ENCODE measurements around the gene ARL3.
"Not testable (repeated sequence)": the region's sequence is repeated elsewhere in the genome, so short reads cannot be mapped to it uniquely, and the experiment has no call there.

The ARL3 gene

GRCh38 chr10:102713814-102714620, at the start of gene ARL3:
ARL3 (minus strand) TSS chr10:102714397; CDS start chr10:102714275, 122 bp downstream.
- peak; percentile 96 to 97 for DNase-seq
- Mint-ChIP-seq H3K4me3 (peak within 1 kb of the TSS; percentile 87 to 91), H3K4me1 (peaks cover 72% of the 10 kb centered on the region), H3K9me3 (no peaks in the 10 kb centered on the region), H3K27me3 (no peaks in the 10 kb centered on the region), H3K27ac (peak within 1 kb of the TSS; percentile 95 to 98)
- ATAC-seq: peak; percentile 92

- no peak for DNase-seq
- Mint-ChIP-seq H3K27ac (no peak overlapping the region), H3K4me1 (peaks cover 59% of the 10 kb centered on the region), H3K4me3 (no peak overlapping the region), H3K27me3 (no peaks in the 10 kb centered on the region), H3K9me3 (no peaks in the 10 kb centered on the region)
- ATAC-seq: no peak
Measured at GRCh38 chr10:102763037-102763607, 48.9 kb upstream of the ARL3 start.

- Mint-ChIP-seq H3K9me3 (no peaks in the 10 kb centered on the region), H3K4me1 (peaks cover 60% of the 10 kb centered on the region), H3K4me3 (no peak overlapping the region), H3K27ac (no peak overlapping the region), H3K27me3 (no peaks in the 10 kb centered on the region)
- DNase-seq (no peak), ATAC-seq (no peak)
Measured at GRCh38 chr10:102762401-102763015, 48.3 kb upstream of the ARL3 start.

GRCh38 chr10:102761981-102762380, 47.8 kb upstream of the ARL3 start:
- H3K4me1 Mint-ChIP-seq: peaks cover 59% of the 10 kb centered on the region
- no peaks in the 10 kb centered on the region for H3K27me3 Mint-ChIP-seq
- H3K27ac Mint-ChIP-seq: no peak overlapping the region
- no peaks in the 10 kb centered on the region for H3K9me3 Mint-ChIP-seq
- no peak for ATAC-seq
- no peak for DNase-seq
- no peak overlapping the region for H3K4me3 Mint-ChIP-seq

GRCh38 chr10:102759497-102760210, 45.5 kb upstream of the ARL3 start:
- no peak for DNase-seq
- H3K27ac Mint-ChIP-seq: peak overlapping the region in 1 of 2 donors; percentile 14
- no peaks in the 10 kb centered on the region for H3K9me3 Mint-ChIP-seq
- H3K4me1 Mint-ChIP-seq: peaks cover 43% of the 10 kb centered on the region
- no peak for ATAC-seq
- H3K27me3 Mint-ChIP-seq: no peaks in the 10 kb centered on the region
- H3K4me3 Mint-ChIP-seq: no peak overlapping the region

GRCh38 chr10:102758933-102759262, 44.7 kb upstream of the ARL3 start:
- not testable (repeated sequence) for DNase-seq, H3K9me3 Mint-ChIP-seq, H3K27me3 Mint-ChIP-seq, ATAC-seq, H3K27ac Mint-ChIP-seq
- H3K4me3 Mint-ChIP-seq: peak overlapping the region in 1 of 2 donors; percentile 36
- peaks cover 36% of the 10 kb centered on the region for H3K4me1 Mint-ChIP-seq

- Mint-ChIP-seq H3K9me3 (no peaks in the 10 kb centered on the region), H3K4me1 (peaks cover 39% of the 10 kb centered on the region), H3K4me3 (peak overlapping the region; percentile 13 to 36), H3K27me3 (no peaks in the 10 kb centered on the region), H3K27ac (no peak overlapping the region)
- ATAC-seq (no peak), DNase-seq (no peak)
Measured at GRCh38 chr10:102758240-102758932, 44.2 kb upstream of the ARL3 start.

GRCh38 chr10:102757323-102757722, 43.1 kb upstream of the ARL3 start:
- Mint-ChIP-seq H3K27me3 (no peaks in the 10 kb centered on the region), H3K4me1 (peaks cover 43% of the 10 kb centered on the region), H3K4me3 (no peak overlapping the region), H3K9me3 (no peaks in the 10 kb centered on the region), H3K27ac (no peak overlapping the region)
- ATAC-seq: no peak
- DNase-seq: no peak

GRCh38 chr10:102753718-102754117, 39.5 kb upstream of the ARL3 start:
- Mint-ChIP-seq H3K27ac (no peak overlapping the region), H3K9me3 (no peaks in the 10 kb centered on the region), H3K4me3 (no peak overlapping the region), H3K4me1 (peaks cover 50% of the 10 kb centered on the region), H3K27me3 (no peaks in the 10 kb centered on the region)
- ATAC-seq (no peak), DNase-seq (no peak)

- DNase-seq (no peak), ATAC-seq (peak; percentile 87)
- Mint-ChIP-seq H3K9me3 (no peaks in the 10 kb centered on the region), H3K27me3 (no peaks in the 10 kb centered on the region), H3K4me1 (peaks cover 50% of the 10 kb centered on the region), H3K4me3 (no peak overlapping the region), H3K27ac (no peak overlapping the region)
Measured at GRCh38 chr10:102752934-102753664, 38.9 kb upstream of the ARL3 start.

- DNase-seq (no peak), ATAC-seq (no peak)
- H3K9me3 Mint-ChIP-seq: no peaks in the 10 kb centered on the region
- H3K4me1 Mint-ChIP-seq: peaks cover 44% of the 10 kb centered on the region
- no peaks in the 10 kb centered on the region for H3K27me3 Mint-ChIP-seq
- no peak overlapping the region for H3K27ac Mint-ChIP-seq
- no peak overlapping the region for H3K4me3 Mint-ChIP-seq
Measured at GRCh38 chr10:102752266-102752930, 38.2 kb upstream of the ARL3 start.

GRCh38 chr10:102745157-102745556, 31.0 kb upstream of the ARL3 start:
- peaks cover 7% of the 10 kb centered on the region in 2 donors for H3K9me3 Mint-ChIP-seq
- H3K4me3 Mint-ChIP-seq: peak overlapping the region; percentile 83 to 87
- ATAC-seq (no peak), DNase-seq (no peak)
- no peak overlapping the region for H3K27ac Mint-ChIP-seq
- no peaks in the 10 kb centered on the region for H3K27me3 Mint-ChIP-seq
- H3K4me1 Mint-ChIP-seq: peaks cover 51% of the 10 kb centered on the region

GRCh38 chr10:102744374-102745051, 30.3 kb upstream of the ARL3 start:
- Mint-ChIP-seq H3K27me3 (no peaks in the 10 kb centered on the region), H3K27ac (peak overlapping the region; percentile 94 to 98), H3K4me3 (peak overlapping the region; percentile 83 to 87), H3K4me1 (peaks cover 51% of the 10 kb centered on the region), H3K9me3 (peaks cover 7% of the 10 kb centered on the region in 2 donors)
- DNase-seq: no peak
- peak; percentile 53 for ATAC-seq

All from stimulated activated naive CD8-positive, alpha-beta T cell treated with anti-CD3 and anti-CD28 coated beads, Interleukin-15, amount 100 ng/mL, for 72 hours (primary cell).